Activated CD4-positive, alpha-beta T cell treated with anti-CD3 and anti-CD28 coated beads for 1 hour (primary cell): Measurements from ENCODE around the gene SLC51A.
"Not testable (repeated sequence)": the region's sequence is repeated elsewhere in the genome, so short reads cannot be mapped to it uniquely, and the experiment has no call there.

Experiments used
- DNase-seq: peaks from one replicate; pipeline ENCODE4 v3.0.0-alpha.2; 2020

The SLC51A gene

DNA sequence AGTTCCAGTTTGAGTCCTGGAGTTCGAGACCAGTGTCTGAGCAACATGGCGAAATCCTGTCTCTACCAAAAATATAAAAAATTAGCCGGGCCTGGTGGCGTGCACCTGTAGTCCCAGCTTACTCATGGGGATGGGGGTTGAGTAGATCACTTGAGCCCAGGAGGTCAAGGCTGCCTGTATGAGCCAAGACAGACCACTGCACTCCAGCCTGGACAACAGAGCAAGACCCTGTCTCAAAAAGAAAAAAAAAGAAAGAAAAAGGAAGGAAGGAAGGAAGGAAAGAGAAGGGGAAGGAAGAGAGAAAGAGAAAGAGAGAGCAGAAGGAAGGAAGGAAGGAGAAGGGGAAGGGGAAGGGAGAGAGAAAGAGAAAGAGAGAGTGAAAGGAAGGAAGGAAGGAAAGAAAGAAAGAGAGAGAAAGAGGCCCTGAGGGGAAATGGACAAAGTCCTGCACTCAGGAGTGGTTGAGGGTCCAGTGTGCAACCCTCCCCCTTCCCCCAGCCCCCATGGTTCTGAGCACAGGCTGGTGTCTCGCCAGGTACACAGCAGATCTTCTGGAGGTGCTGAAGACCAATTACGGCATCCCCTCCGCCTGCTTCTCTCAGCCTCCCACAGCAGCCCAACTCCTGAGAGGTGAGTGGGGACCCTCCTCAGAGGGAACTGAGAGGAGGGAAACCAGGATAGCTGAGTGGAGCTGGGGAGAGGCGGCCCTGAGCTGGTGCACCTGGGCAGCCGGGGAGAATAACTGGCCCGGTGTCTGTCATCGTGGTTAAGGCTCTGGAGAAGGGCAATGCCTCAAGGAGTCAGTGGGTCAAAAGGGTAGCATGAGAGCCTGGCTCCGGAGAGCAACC, 1.2 kb downstream of the SLC51A start:
- DNase-seq = no peak

DNA sequence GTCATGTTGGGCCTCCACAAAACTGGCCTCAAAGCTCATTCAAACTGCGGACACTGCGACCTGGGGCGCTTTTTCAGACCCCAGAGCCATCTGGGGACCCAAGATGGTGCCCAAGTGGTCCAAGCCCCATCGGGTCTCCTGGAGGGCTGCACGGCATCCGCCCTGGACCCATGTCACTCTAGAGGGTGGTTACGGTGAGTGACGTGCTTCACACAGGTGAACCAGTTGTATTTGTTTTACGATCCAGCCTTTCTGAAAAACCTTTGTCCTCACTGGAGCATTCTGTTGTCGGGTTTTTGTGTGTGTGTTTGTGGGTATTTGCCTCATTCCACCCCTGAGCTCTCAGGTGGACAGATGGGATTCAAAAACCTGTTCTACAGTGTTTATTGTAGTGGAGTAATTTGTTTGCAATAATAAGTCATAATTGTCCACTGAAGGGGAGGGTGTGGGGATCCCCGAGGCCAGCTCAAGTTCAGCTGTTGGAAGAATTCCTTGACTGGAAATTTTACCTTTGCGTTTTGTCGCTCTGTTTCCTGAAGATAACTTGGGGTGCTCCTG, 1.9 kb downstream of the SLC51A start:
- no peak for DNase-seq

DNA sequence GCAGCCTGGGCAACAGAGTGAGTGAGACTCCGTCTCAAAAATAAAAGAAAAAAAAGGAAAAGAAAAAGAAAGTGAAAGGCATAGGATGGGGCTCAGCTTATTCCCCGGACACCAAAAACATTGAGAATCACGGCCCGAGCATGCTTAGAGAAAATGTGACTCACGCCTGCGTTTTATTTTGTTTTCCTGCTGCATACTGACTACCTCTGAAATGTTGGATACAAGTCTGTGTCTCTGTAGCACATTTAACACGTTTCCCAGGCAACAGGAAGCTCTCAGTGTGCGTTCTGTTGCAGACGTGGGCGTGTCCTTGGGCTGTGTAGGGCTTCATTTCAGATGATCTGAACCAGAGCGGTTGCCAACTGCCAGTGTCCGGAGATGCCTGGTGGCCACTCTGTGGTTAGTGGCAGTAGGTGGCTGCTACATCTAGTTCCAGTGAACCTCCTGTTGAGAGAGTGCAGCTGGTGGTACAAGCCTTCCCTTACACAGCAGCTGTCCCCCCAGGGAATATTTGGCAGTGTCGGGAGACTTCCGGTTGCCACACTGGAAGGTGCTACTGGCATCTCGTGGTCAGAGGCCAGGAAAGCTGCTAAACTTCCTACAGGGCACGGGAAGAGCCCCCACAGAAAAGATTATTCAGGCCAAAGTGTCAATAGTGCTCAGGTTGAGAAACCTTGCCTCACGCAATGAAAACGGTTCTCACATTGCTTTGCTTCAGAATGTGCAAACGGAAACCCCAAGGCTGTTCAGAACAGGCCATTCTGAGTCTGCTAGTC, 3.0 kb downstream of the SLC51A start:
- DNase-seq = peak; percentile 54

DNA sequence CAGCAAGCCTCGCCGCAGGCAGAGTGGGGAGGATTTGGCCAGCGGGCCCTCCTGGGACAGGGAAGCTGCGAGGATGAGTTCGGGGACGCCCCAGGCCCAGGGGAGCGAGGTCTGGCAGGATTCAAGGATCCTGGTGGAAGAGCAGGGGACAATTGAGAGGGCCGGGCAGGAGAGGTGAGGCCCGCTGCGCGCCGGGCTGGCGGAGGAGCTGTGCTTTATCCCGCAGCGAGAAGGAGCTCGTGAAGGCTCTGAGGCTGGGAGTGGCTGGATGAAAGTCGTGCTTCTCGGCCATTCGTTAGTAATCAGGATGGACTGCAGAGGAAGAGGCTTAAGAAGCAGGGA, 3.6 kb downstream of the SLC51A start:
- no peak for DNase-seq

DNA sequence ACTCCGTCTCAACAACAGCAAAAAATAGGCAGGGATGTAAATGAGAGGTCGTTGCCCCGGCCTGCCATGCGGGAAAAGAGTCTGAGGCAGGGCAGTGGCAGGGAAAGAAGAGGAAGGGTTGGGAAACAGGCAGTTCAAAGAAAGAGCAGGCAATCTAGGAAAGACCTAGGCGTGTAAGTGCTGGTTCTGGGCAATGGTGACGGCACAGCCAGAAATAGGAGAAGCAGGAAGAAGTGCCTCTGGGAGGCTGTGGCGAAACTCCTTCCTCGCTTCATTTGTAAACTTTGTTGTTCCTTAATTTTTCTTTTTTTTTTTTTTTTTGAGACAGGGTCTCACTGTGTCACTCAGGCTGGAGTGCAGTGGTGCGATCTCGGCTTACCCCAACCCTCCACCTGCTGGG, 4.3 kb downstream of the SLC51A start:
- DNase-seq = no peak

DNA sequence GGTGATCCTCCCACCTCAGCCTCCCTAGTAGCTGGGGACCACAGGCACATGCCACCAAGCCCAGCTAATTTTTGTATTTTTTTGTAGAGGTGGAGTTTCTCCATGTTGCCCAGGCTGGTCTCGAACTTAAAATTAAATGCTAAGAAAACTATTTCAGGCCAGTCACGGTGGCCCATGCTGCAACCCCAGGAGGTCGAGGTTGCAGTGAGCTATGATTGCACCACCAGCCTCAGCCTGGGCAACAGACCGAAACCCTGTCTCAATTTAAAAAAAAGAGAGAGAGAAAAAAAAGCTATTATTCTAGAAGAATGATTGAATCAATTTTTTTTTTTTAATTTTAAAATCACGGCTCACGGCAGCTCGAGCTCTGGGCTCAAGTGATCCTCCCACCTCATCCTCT, 4.7 kb downstream of the SLC51A start:
- no peak for DNase-seq

DNA sequence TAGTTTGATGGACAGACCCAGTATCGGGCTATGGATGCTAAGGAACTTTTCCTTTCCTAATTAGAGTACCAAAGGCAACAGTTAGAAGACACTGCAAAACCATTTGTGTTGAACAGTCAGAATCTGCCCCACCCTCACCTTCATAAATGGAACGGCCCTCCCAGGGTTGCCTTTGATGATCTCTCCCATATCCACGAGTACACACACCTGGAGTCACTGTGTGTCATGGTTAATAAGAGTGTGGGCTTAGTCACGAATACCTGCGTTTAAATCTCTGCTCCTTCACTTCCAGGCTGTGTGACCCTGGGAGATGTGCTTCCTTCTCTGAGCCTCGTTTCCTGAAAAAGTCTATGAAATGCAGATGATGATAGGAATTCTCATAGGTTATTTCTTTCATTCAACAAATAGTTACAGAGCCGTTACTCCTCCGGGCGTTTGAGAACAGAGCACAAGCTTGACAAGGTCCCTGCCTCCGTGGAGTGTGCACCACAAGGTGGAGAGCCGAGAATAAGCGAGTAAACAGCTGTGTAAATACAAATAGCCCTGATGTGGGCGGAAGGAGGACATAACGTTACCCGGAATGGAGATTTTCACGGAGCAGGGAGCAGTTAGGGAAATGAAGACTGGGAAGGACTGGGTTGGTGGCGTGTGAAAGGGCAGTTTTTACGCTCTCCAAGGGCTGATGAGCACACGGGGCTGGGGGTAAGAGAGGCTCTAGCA, 6.7 kb downstream of the SLC51A start:
- DNase-seq = no peak

DNA sequence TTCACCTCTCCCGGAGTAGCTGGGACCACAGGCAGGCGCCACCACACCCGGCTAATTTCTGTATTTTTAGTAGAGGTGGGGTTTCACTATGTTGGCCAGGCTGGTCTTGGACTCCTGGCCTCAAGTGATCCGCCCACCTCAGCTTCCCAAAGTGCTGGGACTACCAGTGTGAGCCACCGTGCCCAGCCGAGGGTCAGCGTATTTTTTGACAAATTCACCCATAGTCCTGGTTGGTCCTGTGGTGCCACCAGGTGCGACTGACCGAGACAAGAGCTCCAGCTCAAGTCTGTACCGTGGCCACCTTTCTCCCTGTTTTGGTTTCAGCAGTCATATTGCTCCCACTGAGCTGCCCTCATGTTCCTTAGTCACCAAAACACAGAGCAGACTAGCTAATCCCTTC, 8.8 kb downstream of the SLC51A start:
- no peak for DNase-seq

DNA sequence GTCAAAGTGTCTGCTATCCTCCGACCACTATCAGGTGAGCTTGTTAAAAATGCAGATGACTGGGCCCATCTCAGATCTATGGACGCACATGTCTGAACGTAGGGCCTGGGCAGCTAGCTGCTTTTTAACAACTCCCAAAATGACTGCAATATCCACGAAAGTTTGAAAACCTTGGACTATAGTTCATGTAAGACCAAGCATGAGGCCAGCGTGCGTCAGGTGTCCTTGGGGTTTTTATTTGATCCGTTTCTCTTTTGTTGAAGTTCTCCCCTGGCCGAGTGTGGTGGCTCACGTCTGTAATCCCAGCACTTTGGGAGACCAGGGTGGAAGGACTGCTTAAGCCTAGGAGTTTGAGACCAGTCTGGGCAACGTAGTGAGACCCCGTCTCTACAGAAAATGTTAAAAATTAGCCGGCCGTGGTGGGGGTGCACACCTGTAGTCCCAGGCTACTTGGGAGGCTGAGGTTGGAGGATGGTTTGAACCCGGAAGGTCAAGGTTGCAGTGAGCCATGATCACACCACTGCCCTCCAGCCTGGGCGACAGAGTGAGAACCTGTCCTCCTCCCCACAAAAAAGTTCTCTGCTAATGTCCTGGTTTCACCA, 9.5 kb downstream of the SLC51A start:
- DNase-seq = no peak

DNA sequence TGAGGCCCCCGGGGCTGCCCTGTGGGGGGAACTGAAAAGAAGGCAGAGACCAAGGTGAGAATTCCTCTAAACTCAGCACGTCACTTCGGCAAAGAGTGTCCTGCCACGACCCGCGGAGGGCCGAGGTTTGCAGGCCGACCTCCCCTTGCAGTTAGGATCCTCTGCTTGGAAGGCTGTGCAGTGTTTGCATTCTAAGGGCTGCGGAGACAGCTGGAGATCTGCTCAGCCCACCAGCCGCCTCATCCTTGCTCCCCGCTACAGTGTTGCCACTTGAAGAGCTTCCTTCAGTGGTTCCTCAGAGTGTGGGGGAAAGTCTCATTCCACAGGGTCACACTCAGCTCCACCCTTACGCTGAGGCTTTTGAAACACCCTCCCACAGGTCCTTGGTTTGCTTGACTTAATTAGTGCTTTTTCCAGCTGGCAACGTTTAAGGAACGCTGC, 10.8 kb downstream of the SLC51A start:
- no peak for DNase-seq

DNA sequence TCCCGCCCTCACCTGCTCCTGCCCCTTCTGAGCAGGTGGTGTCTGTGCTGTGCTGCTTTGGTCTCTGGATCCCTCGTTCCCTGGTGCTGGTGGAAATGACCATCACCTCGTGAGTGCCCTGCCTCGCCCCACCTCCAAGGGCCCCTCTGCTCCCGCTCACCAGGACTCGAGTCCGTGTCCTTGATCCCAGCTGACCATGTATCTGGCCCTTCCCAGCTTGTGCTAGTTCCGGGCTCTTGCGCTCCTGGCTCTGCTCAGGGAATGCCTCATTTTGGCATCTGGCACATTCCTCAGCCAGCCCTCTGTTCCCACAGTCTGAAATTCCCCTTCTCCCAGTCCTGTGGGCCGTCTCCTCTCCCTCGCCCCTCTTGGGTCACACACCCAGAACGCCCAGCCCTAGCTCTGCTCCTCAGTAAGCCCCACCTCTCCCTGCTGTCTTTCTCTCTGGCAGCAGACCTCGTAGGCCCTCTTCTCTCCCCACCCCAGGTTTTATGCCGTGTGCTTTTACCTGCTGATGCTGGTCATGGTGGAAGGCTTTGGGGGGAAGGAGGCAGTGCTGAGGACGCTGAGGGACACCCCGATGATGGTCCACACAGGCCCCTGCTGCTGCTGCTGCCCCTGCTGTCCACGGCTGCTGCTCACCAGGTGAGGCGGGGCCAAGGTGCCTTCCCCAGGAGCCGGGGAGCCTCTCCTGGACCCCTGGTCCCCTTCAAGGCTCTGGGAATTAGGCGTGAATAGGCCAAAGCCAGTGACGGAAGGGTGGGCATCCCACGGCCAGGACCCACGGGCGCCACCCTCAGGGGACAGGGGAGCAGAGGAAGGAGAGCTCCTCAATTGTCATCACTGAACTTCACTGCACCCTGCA, 11.5 kb downstream of the SLC51A start:
- no peak for DNase-seq

DNA sequence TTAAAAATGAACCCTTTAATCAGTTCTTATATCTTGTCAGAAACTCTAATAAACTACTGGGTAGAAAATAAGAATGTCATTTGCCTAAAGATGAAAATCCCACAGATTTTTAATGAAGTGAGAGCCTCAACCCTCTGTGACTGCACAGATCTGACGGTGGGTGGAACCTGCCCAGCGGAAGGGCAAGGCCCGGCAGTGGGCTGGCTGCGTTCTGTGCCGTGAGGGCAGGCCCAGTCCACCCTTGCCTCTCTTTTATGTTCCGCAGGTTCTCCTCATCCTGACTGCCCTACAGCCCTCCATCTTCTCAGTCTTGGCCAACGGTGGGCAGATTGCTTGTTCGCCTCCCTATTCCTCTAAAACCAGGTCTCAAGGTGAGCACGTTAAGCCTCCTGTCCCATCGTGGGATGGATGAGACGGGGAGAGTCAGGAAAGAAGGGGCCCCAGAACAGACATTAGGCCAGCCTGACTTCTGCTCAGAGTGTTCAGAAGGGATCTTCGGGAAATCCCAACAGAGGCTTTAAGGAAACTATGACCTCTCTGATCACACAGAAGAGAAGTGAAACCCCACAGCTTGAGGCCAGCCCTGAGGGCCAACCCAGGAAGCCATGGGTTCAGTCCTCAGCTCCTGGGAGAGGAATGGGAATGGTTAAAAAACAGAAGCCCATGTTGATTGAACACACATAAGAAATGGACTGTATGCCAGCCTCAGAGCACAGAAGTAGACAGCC, 16.0 kb downstream of the SLC51A start:
- DNase-seq = no peak

DNA sequence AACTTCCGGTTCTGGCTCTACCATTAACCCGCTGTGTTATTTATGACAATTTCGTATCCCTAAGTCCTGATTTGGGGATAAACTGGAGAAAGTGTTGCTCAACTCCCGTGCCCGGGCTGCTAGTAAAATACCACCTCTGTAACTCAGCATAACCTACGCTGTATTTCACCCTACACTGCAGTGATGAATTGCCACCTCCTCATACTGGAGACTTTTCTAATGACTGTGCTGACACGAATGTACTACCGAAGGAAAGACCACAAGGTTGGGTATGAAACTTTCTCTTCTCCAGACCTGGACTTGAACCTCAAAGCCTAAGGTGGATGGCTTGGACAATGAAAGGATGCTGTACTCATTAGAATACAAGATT, 16.5 kb downstream of the SLC51A start:
- no peak for DNase-seq

DNA sequence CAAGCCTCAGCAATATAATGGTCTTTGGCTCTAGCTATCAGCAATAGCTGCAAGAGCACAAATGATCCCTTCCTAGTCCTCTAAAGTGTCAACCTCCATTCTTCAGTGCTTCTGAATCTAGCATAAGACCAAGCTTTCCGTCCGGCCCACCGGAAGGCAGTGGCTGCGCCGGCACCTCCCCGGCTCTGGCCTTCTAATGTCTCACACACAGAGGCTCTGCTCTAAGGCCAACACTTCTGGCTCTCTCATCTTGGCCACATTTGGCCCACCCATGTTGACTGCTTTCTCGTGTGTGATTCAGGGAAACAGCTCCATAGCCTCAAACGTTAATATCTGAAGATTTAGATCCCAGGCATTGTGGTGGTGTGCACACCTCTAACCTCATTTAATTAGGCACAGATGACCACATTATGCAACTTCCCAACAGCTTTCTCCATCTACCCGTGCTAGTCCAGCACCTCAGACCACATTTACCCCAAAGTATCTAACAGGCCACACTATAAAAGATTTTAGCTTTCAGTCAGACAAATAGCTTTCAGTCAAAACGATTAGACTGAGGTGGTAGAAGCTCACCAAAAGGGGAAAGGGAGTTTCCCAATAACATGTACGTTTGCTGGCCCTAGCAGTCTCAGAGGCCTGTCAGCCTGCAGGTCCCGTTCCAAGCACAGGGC, 19.3 kb downstream of the SLC51A start:
- no peak for DNase-seq

DNA sequence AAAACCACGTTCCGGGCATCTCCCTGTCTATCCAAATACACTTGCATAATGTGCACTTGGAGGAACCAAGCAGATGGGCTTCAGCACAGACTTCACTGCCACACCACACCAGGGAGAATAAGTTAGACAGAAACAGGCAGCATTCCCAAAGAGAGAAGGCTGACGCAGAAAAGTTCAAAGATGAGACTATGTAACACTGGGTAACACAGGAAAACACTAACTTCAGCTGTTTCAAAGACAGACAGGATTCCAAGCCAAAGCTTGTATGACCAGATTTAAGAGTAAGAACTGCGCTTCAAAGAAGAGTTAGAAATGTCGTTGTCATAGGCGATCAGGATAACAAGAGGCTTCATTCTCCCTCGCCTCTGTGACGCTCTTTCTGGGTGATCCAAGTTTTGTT, 19.9 kb downstream of the SLC51A start:
- DNase-seq = no peak

DNA sequence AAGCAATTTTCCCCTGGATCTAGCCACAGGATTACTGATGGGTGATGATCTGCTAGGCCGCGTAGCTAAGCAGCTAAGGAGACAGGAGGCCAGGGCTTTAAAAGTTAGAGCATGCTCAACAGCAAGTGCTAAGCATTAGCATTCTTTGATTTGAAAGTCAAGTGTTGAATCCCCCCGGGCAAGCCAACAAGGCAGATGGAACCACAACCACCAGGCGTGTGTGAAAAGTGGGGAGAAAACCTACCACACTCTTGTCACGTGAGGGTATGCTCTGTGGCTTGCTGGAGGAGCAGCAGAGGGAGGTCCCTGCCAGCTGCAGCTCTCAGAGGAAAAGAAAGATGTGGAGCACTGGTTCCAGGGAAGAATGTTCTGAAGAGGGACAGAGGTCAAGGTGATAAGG, 20.9 kb downstream of the SLC51A start:
- DNase-seq = no peak

DNA sequence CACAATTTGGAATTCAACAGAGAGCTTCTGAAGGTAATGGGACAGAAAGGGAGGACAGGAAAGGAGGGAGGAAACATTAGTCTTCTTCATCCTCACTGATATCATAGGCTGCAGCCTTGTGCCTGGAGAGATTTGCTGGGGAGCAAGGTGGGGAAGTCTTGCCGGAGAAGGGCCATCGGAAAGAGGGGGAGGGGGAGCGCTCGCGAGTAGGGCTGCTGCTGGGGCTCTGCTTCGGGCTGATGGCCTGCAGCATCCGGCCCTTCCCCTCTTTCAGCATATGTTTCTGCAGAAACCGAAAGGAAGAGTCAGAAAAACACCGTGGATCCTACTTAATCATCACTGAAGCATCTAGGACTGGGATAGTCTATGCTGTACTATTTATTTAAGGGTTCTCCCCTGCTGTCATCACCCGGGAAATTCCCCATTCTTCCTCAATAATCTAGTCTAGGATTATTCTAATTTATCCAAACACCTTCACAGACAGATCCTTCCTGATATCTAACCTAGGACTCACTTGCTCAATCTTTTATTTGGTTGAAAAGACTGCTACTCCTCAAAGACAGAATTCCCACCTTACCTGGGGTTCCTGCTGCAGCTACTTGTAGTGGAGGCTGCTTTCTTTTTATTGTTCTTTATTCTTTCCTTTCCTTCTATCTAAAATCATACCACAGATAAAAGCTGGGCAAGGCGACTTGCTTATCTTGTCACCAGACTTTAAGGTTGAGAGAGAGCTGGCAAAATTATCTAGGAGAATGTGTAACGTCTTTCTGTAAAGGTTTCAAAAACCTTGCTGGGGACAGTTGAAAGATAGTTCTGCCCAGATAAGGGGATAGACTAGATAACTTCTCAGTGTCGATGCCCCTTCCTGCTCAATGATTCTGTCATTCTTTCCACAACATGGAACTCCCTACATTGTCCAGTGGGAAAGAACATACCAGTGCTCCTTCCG, 22.6 kb downstream of the SLC51A start:
- DNase-seq = no peak

DNA sequence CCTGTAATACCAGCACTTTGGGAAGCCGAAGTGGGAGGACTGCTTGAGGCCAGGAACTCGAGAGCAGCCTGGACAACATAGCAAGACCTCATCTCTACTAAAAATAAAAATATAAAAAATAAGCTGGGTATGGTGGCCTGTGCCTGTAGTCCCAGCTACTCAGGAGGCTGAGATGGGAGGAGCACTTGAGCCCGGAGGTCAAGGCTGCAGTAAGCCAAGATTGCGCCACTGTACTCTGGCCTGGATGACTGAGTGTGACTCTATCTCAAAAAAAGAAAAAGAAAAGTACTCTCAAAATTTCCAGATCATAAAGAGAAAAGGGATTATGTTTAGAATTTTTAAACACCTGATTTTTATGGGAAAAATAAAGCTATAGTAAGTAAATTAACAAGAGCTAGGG, 24.1 kb downstream of the SLC51A start:
- DNase-seq = no peak

DNA sequence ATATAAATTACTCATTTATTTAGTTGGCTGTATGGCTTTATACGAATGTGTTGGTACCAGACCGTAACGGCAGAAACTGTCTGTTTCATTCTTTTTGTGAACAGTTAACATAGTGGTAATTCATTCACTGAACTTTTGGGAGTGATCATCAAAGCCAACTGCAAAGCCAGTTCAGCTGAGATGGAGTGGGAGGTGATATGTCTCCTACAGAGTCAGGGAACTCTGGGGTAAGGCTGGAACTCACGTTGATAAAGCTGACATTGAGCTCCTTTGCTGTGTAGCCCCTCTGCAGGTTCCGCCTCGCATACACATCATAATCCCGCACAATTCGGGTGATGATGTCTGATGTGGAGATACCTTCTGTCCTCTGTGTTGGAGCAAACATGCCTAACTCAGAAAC, 25.4 kb downstream of the SLC51A start:
- DNase-seq = no peak

DNA sequence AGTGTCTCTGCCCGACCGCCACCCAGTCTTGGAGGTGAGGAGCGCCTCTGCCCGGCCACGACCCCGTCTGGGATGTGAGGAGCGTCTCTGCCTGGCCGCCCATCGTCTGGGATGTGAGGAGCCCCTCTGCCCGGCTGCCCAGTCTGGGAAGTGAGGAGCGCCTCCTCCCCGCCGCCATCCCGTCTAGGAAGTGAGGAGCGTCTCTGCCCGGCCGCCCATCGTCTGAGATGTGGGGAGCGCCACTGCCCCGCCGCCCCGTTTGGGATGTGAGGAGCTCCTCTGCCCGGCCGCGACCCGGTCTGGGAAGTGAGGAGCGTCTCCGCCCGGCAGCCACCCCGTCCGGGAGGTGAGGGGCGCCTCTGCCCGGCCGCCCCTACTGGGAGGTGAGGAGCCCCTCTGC, 27.8 kb downstream of the SLC51A start:
- not testable (repeated sequence) for DNase-seq
